Measurements from ENCODE around the gene TRIM71. TPM values are rescaled to one million over a fixed set of nuclear protein-coding genes. Genes with fewer than 3 reads are reported as not detected.
"Not testable (repeated sequence)": the region's sequence is repeated elsewhere in the genome, so short reads cannot be mapped to it uniquely, and the experiment has no call there.

TRIM71 gene
- polyA plus RNA-seq, 1 donor from 2014 or later, result 4.0 TPM

GRCh38 chr3:32780735-32781210 lies 37.0 kb upstream of the TRIM71 start:
- H3K4me3 ChIP-seq (ENCODE audit: low read length), result peak overlapping the region; percentile 84
- H4K20me1 ChIP-seq (ENCODE audit: insufficient read depth), result no peaks in the 10 kb centered on the region
- H2AFZ ChIP-seq (ENCODE audit: low read depth, low read length), result peak overlapping the region; percentile 60
- H3F3A ChIP-seq (ENCODE audit: insufficient read depth, low read length, poor library complexity, severe bottlenecking), result peaks cover 5% of the 10 kb centered on the region
- no peaks in the 10 kb centered on the region for H3K9me2 ChIP-seq (ENCODE audit: insufficient read depth, low read length)
- no peaks in the 10 kb centered on the region for H3K9me3 ChIP-seq (ENCODE audit: low read length)
- H3K27me3 ChIP-seq (ENCODE audit: insufficient read depth, low read depth, low read length), result peaks cover 12% of the 10 kb centered on the region
- peak overlapping the region; percentile 73 for H3K4me2 ChIP-seq (ENCODE audit: low read length)
- no peaks in the 10 kb centered on the region for H3K36me3 ChIP-seq (ENCODE audit: insufficient read depth, low read length)
- peak overlapping the region; percentile 55 for H3K9ac ChIP-seq (ENCODE audit: low read length)
- TF ChIP-seq, protein P1, sequence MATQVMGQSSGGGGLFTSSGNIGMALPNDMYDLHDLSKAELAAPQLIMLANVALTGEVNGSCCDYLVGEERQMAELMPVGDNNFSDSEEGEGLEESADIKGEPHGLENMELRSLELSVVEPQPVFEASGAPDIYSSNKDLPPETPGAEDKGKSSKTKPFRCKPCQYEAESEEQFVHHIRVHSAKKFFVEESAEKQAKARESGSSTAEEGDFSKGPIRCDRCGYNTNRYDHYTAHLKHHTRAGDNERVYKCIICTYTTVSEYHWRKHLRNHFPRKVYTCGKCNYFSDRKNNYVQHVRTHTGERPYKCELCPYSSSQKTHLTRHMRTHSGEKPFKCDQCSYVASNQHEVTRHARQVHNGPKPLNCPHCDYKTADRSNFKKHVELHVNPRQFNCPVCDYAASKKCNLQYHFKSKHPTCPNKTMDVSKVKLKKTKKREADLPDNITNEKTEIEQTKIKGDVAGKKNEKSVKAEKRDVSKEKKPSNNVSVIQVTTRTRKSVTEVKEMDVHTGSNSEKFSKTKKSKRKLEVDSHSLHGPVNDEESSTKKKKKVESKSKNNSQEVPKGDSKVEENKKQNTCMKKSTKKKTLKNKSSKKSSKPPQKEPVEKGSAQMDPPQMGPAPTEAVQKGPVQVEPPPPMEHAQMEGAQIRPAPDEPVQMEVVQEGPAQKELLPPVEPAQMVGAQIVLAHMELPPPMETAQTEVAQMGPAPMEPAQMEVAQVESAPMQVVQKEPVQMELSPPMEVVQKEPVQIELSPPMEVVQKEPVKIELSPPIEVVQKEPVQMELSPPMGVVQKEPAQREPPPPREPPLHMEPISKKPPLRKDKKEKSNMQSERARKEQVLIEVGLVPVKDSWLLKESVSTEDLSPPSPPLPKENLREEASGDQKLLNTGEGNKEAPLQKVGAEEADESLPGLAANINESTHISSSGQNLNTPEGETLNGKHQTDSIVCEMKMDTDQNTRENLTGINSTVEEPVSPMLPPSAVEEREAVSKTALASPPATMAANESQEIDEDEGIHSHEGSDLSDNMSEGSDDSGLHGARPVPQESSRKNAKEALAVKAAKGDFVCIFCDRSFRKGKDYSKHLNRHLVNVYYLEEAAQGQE (IDR thresholded peaks at IDR 0.05; ENCODE audit: borderline replicate concordance), result no peak
- TF ChIP-seq SMC3 (conservative IDR thresholded peaks at IDR 0.05; ENCODE audit: poor library complexity) (no peak), EZH2 (IDR thresholded peaks at IDR 0.05; ENCODE audit: borderline replicate concordance, insufficient read depth, low read length, poor library complexity, severe bottlenecking) (no peak), RAD21 (conservative IDR thresholded peaks at IDR 0.05) (no peak), EP300 (conservative IDR thresholded peaks at IDR 0.05; ENCODE audit: poor library complexity, severe bottlenecking) (no peak), TAF1 (IDR thresholded peaks at IDR 0.05; ENCODE audit: low read depth) (no peak)
- H3K79me2 ChIP-seq (replicated peaks; ENCODE audit: insufficient read depth, low read length), result no peaks in the 10 kb centered on the region
- no peak overlapping the region for H3K27ac ChIP-seq (ENCODE audit: low read length)

DNA sequence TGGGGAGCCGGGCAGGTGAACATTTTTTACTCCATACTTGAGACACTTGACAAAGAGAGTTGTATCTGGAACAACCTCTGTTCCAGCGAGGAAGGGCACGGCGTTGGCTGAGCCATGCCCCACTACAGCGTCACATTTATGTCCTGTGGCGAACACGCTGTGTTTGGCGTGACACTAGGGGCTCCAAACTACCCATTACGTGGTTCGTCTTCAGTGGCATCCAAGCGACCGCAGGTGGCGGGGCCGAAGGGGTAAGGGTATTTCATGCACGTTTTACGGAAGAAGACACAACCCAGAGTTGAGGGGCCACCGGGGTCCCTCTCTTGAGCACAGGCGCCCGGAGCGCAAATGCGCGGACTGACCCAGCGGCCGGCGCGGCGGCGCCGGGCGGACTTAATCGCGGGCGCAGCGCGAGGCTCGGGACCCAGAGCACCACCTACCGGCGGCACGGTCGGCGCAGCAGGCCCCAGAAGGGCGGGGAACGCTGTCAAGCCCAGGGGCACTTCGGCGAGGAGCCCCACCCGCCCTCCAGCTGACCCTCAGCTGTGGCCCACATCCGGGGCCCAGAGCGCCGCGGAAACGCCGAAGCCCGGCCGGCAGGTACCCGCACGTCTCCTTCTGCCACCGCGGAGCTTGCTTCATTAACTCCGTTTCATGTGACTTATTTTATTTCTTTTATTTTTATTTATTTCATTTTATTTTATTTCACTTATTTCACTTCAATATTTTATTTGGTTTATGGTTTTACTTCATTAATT lies 36.4 kb upstream of the TRIM71 start:
- H3K36me3 ChIP-seq (ENCODE audit: insufficient read depth, low read length), result no peaks in the 10 kb centered on the region
- peaks cover 5% of the 10 kb centered on the region for H3F3A ChIP-seq (ENCODE audit: insufficient read depth, low read length, poor library complexity, severe bottlenecking)
- H3K4me2 ChIP-seq (ENCODE audit: low read length), result peak overlapping the region; percentile 73
- no peak overlapping the region for H3K27ac ChIP-seq (ENCODE audit: low read length)
- no peaks in the 10 kb centered on the region for H3K9me3 ChIP-seq (ENCODE audit: low read length)
- peak overlapping the region; percentile 60 for H2AFZ ChIP-seq (ENCODE audit: low read depth, low read length)
- TF ChIP-seq EP300 (conservative IDR thresholded peaks at IDR 0.05; ENCODE audit: poor library complexity, severe bottlenecking) (peak; percentile 18), SMC3 (conservative IDR thresholded peaks at IDR 0.05; ENCODE audit: poor library complexity) (peak; percentile 66), MXI1 (conservative IDR thresholded peaks at IDR 0.05; ENCODE audit: poor library complexity, severe bottlenecking) (peak; percentile 65), RAD21 (conservative IDR thresholded peaks at IDR 0.05) (peak; percentile 60), TAF1 (IDR thresholded peaks at IDR 0.05; ENCODE audit: low read depth) (no peak), EZH2 (IDR thresholded peaks at IDR 0.05; ENCODE audit: borderline replicate concordance, insufficient read depth, low read length, poor library complexity, severe bottlenecking) (no peak), POLR2AphosphoS5 (IDR thresholded peaks at IDR 0.05) (no peak)
- TF ChIP-seq, protein P1 (IDR thresholded peaks at IDR 0.05; ENCODE audit: borderline replicate concordance), result peak; percentile 27
- TF ChIP-seq, protein P2, sequence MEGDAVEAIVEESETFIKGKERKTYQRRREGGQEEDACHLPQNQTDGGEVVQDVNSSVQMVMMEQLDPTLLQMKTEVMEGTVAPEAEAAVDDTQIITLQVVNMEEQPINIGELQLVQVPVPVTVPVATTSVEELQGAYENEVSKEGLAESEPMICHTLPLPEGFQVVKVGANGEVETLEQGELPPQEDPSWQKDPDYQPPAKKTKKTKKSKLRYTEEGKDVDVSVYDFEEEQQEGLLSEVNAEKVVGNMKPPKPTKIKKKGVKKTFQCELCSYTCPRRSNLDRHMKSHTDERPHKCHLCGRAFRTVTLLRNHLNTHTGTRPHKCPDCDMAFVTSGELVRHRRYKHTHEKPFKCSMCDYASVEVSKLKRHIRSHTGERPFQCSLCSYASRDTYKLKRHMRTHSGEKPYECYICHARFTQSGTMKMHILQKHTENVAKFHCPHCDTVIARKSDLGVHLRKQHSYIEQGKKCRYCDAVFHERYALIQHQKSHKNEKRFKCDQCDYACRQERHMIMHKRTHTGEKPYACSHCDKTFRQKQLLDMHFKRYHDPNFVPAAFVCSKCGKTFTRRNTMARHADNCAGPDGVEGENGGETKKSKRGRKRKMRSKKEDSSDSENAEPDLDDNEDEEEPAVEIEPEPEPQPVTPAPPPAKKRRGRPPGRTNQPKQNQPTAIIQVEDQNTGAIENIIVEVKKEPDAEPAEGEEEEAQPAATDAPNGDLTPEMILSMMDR (IDR thresholded peaks at IDR 0.05; ENCODE audit: poor library complexity, severe bottlenecking), result peak; percentile 88
- H3K9ac ChIP-seq (ENCODE audit: low read length), result peak overlapping the region; percentile 55
- no peaks in the 10 kb centered on the region for H3K9me2 ChIP-seq (ENCODE audit: insufficient read depth, low read length)
- H3K4me3 ChIP-seq (ENCODE audit: low read length), result peak overlapping the region; percentile 84
- H3K79me2 ChIP-seq (replicated peaks; ENCODE audit: insufficient read depth, low read length), result no peaks in the 10 kb centered on the region
- H4K20me1 ChIP-seq (ENCODE audit: insufficient read depth), result no peaks in the 10 kb centered on the region
- peaks cover 12% of the 10 kb centered on the region for H3K27me3 ChIP-seq (ENCODE audit: insufficient read depth, low read depth, low read length)

DNA sequence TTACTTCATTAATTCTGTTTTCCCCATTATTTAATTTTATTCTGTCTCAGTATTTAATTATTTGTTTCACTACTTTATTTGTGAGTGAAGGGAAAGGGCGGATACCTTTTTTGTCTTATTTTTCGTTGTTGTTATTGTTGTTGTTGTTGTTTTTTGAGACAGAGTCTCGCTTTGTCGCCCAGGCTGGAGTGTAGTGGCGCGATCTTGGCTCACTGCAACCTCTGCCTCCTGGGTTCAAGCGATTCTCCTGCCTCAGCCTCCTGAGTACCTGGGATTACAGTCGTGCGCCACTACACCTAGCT lies 35.9 kb upstream of the TRIM71 start:
- not testable (repeated sequence) for H3F3A ChIP-seq (ENCODE audit: insufficient read depth, low read length, poor library complexity, severe bottlenecking); H3K9me2 ChIP-seq (ENCODE audit: insufficient read depth, low read length); H3K4me2 ChIP-seq (ENCODE audit: low read length); H3K9me3 ChIP-seq (ENCODE audit: low read length); H3K27ac ChIP-seq (ENCODE audit: low read length); H2AFZ ChIP-seq (ENCODE audit: low read depth, low read length); H3K9ac ChIP-seq (ENCODE audit: low read length); H4K20me1 ChIP-seq (ENCODE audit: insufficient read depth); H3K36me3 ChIP-seq (ENCODE audit: insufficient read depth, low read length); H3K79me2 ChIP-seq (replicated peaks; ENCODE audit: insufficient read depth, low read length)
- H3K27me3 ChIP-seq (ENCODE audit: insufficient read depth, low read depth, low read length), result peaks cover 12% of the 10 kb centered on the region
- peak overlapping the region; percentile 84 for H3K4me3 ChIP-seq (ENCODE audit: low read length)
